GM18951 (cell line): Measurements from ENCODE around the gene CCDC28A.

ENCODE experiments used
- POLR2A ChIP-seq: IDR thresholded peaks from 4 replicates; pipeline ENCODE4 v1.6.1; 2011; ENCODE audit warnings: mild to moderate bottlenecking; ENCODE audit not compliant: insufficient read length, insufficient read depth; ENCODE audit errors: extremely low read depth
- in situ Hi-C: fragments of 300-500 bp; cut with MboI; formaldehyde crosslinking; loops from one replicate; pipeline ENCODE4 v1.12.0; 2022; ENCODE audit warnings: low sequenced_read_pairs, mixed read lengths, inconsistent platforms; ENCODE audit not compliant: unreplicated experiment

Gene CCDC28A

DNA sequence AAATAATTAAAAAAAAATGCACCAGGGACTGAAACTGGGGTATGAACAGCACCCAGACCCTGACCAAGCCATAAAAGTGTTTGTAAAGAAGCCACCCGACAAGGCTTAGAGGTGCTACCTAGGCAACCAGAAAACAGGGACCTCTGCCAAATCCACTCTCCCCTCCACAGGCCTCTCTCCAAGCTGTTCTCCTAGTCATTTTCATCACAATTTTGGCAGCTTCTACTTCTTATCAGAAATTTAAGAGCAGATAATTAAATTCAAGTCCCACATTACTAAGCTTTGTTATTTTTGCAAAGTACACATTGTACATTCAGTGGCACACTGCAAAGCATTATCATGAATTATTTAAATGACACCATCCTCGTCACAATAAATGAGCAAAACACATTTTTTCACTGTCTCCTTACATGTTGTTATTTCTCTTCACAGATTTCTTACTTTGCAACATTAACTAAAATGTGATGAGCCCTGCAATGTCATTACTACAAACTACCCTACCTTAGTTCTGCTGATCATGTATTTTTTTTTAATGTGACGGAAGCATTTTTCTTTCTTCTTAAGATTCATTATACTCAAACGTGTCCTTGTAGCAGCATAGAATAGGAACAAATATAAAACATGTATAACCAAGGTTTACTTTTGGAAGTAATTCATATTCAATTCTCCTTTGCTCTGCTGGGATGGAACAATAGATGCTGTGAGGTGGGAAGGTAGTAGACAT is 60.4 kb downstream of the CCDC28A start:
- in situ Hi-C loops: no loop called here
- TF ChIP-seq POLR2A: no peak

DNA sequence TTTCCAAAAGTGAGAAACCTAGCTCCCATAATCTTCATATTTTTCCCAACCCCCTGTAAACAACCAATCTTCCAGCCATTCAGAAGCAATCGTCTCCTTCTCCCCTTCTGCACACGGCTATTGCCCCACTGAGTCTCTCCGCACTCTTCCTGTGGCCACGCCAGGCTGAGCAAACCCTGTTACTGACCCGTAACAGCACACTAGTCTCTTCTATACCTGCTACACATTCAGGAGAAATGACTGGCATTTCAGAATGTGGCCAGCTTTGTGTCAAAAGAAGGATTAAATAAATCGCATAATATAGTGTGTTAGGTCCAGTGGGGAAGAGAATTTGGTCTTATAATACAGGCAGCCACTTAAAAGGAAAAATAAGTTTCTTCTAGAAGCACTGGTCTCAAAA is 63.7 kb downstream of the CCDC28A start:
- in situ Hi-C loops: no loop called here
- TF ChIP-seq POLR2A: no peak
